Vagina (tissue), 2 donors: ENCODE results near the gene CFAP58. TPM values are rescaled to one million over a fixed set of nuclear protein-coding genes. Genes with fewer than 3 reads are reported as not detected.

Experiments
- DNase-seq, 2 donors: peaks; one replicate each; pipeline ENCODE4 v3.0.0-alpha.2; 2017; ENCODE audit errors: extremely low spot score in 2 of 2
- H3K27ac ChIP-seq: fragments of 200-600 bp; sonication (generic); one replicate; pipeline ENCODE4 v1.5.1; 2019
- H3K27me3 ChIP-seq: fragments of 200-600 bp; sonication (generic); one replicate; pipeline ENCODE4 v1.5.1; 2019
- H3K36me3 ChIP-seq, 2 donors: fragments of 200-600 bp; sonication (generic); one replicate each; pipeline ENCODE4 v1.5.1; 2017 to 2019
- H3K4me1 ChIP-seq: fragments of 200-600 bp; sonication (generic); one replicate; pipeline ENCODE4 v1.5.1; 2019
- H3K4me3 ChIP-seq, 2 donors: fragments of 200-600 bp; sonication (generic); 1 replicate in 1 of 2; 2 replicates in 1 of 2; pipeline ENCODE4 v1.5.1; 2016 to 2019
- H3K9me3 ChIP-seq: fragments of 200-600 bp; sonication (generic); one replicate; pipeline ENCODE4 v1.5.1; 2019
- POLR2A ChIP-seq, 2 donors: fragments of 450-650 bp; IDR thresholded peaks; one replicate each; pipeline ENCODE4 v1.6.1; 2017; ENCODE audit warnings: antibody characterized with exemption in 2 of 2, mild to moderate bottlenecking in 2 of 2, moderate library complexity in 2 of 2
- POLR2AphosphoS5 ChIP-seq, 2 donors: sonication (generic); formaldehyde crosslinking; IDR thresholded peaks; one replicate each; pipeline ENCODE4 v1.9.0; 2017; ENCODE audit warnings: antibody characterized with exemption in 2 of 2, mild to moderate bottlenecking in 2 of 2, low read depth in 1 of 2; ENCODE audit not compliant: insufficient read depth in 1 of 2
- intact Hi-C: fragments of 100-400 bp; cut with DNase I; formaldehyde crosslinking; loops from one replicate; pipeline ENCODE4 v1.15.1; 2023
- total RNA-seq: library from RNA; depleted of rRNA; stranded (reverse); fragments of >200 nt; gene quantifications from one replicate; pipeline ENCODE4 v1.2.3, GENCODE V29; 2016
- TF ChIP-seq, protein P1 (sequence below), 3 experiments: fragments of 450-650 bp in 2 of 3; fragments of 200-600 bp in 1 of 3; sonication (generic) in 1 of 3; IDR thresholded peaks; one replicate each; pipeline ENCODE4 v1.5.1; 2017 to 2019; ENCODE audit warnings: antibody characterized with exemption in 3 of 3, mild to moderate bottlenecking in 2 of 3, moderate library complexity in 2 of 3

The CFAP58 gene
- total RNA-seq, 1 donor from 2014 or later: 0.49 TPM

- H3K27ac ChIP-seq: no peak overlapping the region
- H3K4me3 ChIP-seq: no peak overlapping the region
- H3K4me1 ChIP-seq: no peaks in the 10 kb centered on the region
- no peaks in the 10 kb centered on the region for H3K27me3 ChIP-seq
- intact Hi-C loops: no loop called here
- no peak for TF ChIP-seq POLR2AphosphoS5 (IDR thresholded peaks at IDR 0.05; ENCODE audit: insufficient read depth in 1 of 2, low read depth in 1 of 2)
- TF ChIP-seq POLR2A (IDR thresholded peaks at IDR 0.05): no peak
- TF ChIP-seq, protein P1, sequence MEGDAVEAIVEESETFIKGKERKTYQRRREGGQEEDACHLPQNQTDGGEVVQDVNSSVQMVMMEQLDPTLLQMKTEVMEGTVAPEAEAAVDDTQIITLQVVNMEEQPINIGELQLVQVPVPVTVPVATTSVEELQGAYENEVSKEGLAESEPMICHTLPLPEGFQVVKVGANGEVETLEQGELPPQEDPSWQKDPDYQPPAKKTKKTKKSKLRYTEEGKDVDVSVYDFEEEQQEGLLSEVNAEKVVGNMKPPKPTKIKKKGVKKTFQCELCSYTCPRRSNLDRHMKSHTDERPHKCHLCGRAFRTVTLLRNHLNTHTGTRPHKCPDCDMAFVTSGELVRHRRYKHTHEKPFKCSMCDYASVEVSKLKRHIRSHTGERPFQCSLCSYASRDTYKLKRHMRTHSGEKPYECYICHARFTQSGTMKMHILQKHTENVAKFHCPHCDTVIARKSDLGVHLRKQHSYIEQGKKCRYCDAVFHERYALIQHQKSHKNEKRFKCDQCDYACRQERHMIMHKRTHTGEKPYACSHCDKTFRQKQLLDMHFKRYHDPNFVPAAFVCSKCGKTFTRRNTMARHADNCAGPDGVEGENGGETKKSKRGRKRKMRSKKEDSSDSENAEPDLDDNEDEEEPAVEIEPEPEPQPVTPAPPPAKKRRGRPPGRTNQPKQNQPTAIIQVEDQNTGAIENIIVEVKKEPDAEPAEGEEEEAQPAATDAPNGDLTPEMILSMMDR (IDR thresholded peaks at IDR 0.05): no peak
- H3K9me3 ChIP-seq: no peaks in the 10 kb centered on the region
- no peaks in the 10 kb centered on the region for H3K36me3 ChIP-seq
- no peak for DNase-seq
These were observed 80.0 kb downstream of the CFAP58 start for GRCh38 chr10:104433669-104434068.

DNA sequence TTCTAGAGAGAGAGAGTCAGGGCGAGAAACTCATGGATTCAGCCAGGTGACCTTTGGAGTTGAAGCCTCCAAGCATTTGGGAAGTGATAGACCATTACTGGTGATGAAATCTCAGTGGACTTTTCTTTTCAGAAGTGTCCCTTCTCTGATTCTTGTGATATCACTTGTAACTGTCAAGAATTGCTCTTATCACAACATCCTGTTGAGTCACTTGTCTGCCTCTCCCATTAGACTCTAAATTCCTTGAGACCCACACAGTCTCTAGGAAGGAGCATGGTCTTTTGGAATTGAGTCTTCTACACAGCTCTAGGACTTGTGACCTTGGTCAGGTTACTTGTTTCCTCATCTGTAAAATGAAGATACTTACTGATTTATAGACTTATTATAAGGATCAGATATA, 81.0 kb downstream of the CFAP58 start:
- DNase-seq: no peak
- no peak overlapping the region for H3K27ac ChIP-seq
- H3K36me3 ChIP-seq: no peaks in the 10 kb centered on the region
- TF ChIP-seq POLR2AphosphoS5 (IDR thresholded peaks at IDR 0.05; ENCODE audit: insufficient read depth in 1 of 2, low read depth in 1 of 2) (no peak), POLR2A (IDR thresholded peaks at IDR 0.05) (no peak)
- TF ChIP-seq, protein P1 (IDR thresholded peaks at IDR 0.05): no peak
- H3K9me3 ChIP-seq: no peaks in the 10 kb centered on the region
- H3K4me3 ChIP-seq: no peak overlapping the region
- no peaks in the 10 kb centered on the region for H3K4me1 ChIP-seq
- H3K27me3 ChIP-seq: no peaks in the 10 kb centered on the region
- intact Hi-C loops: no loop called here

DNA sequence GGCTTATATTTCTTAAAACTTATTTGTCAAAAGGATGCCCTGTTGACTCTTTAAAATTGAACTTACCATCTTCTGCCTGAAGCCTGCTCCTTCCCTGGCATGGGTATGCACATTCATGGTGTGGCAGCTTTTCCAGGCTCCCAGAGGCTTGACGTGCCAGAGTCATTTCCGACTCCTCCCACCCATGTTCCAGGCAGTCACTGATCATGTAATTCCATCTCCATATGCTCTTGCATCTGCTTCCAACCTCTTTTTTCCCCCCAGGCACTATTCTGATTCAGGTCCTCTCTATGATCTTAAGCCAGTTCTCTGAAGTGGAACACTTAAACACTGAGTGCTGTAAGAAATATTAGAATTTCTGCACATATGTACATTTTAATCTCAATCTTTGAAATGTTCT, 82.2 kb downstream of the CFAP58 start:
- no peaks in the 10 kb centered on the region for H3K27me3 ChIP-seq
- H3K4me1 ChIP-seq: no peaks in the 10 kb centered on the region
- intact Hi-C loops: no loop called here
- no peak overlapping the region for H3K27ac ChIP-seq
- no peaks in the 10 kb centered on the region for H3K9me3 ChIP-seq
- TF ChIP-seq POLR2AphosphoS5 (IDR thresholded peaks at IDR 0.05; ENCODE audit: insufficient read depth in 1 of 2, low read depth in 1 of 2) (no peak), POLR2A (IDR thresholded peaks at IDR 0.05) (no peak)
- TF ChIP-seq, protein P1 (IDR thresholded peaks at IDR 0.05): no peak
- DNase-seq: no peak
- no peaks in the 10 kb centered on the region for H3K36me3 ChIP-seq
- H3K4me3 ChIP-seq: no peak overlapping the region

GRCh38 chr10:104437226-104437625, 83.6 kb downstream of the CFAP58 start:
- no peaks in the 10 kb centered on the region for H3K36me3 ChIP-seq
- intact Hi-C loops: no loop called here
- no peak overlapping the region for H3K4me3 ChIP-seq
- no peak overlapping the region for H3K27ac ChIP-seq
- H3K4me1 ChIP-seq: peaks cover 5% of the 10 kb centered on the region
- H3K27me3 ChIP-seq: no peaks in the 10 kb centered on the region
- no peak for TF ChIP-seq POLR2AphosphoS5 (IDR thresholded peaks at IDR 0.05; ENCODE audit: insufficient read depth in 1 of 2, low read depth in 1 of 2)
- no peak for TF ChIP-seq POLR2A (IDR thresholded peaks at IDR 0.05)
- TF ChIP-seq, protein P1 (IDR thresholded peaks at IDR 0.05): no peak
- no peaks in the 10 kb centered on the region for H3K9me3 ChIP-seq
- DNase-seq: no peak

DNA sequence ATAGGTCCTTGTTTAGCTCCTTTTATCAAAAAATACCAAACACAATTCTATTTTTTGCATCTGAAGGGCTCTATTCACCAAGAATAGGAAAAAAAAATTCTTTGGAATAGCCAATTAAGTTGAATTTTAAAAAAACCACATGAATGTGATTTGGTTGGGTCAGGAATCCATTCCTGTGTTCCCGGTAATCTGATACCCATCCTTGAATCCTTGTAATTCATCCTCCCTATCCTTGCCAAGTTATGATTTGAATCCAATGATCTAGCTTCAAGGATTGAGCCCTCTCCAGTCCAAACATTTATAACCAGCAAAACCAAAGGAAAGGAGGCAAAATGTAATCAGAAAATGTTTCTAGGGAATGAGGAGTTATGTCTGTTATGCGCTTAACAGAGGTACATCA, 86.6 kb downstream of the CFAP58 start:
- H3K27ac ChIP-seq: no peak overlapping the region
- H3K4me3 ChIP-seq: no peak overlapping the region
- H3K27me3 ChIP-seq: no peaks in the 10 kb centered on the region
- peaks cover 5% of the 10 kb centered on the region for H3K4me1 ChIP-seq
- no peaks in the 10 kb centered on the region for H3K36me3 ChIP-seq
- no peaks in the 10 kb centered on the region for H3K9me3 ChIP-seq
- intact Hi-C loops: no loop called here
- TF ChIP-seq POLR2A (IDR thresholded peaks at IDR 0.05) (no peak), POLR2AphosphoS5 (IDR thresholded peaks at IDR 0.05; ENCODE audit: insufficient read depth in 1 of 2, low read depth in 1 of 2) (no peak)
- TF ChIP-seq, protein P1 (IDR thresholded peaks at IDR 0.05): no peak
- DNase-seq: no peak
